Liver (tissue), 3 donors: ENCODE results near the gene FNBP1.

Experiments used
- EGR1 ChIP-seq, 2 donors: IDR thresholded peaks; 2 replicates each; pipeline ENCODE4 v1.6.1; 2016 to 2018; ENCODE audit warnings: antibody characterized with exemption in 2 of 2, low read depth in 2 of 2
- FOXA1 ChIP-seq: IDR thresholded peaks from 2 replicates; pipeline ENCODE4 v1.6.1; 2016; ENCODE audit warnings: antibody characterized with exemption
- HNF4A ChIP-seq, 2 donors: conservative IDR thresholded peaks; 2 replicates each; pipeline ENCODE4 v1.6.1; 2016; ENCODE audit warnings: antibody characterized with exemption in 2 of 2, mild to moderate bottlenecking in 2 of 2
- HNF4G ChIP-seq: IDR thresholded peaks from 2 replicates; pipeline ENCODE4 v1.6.1; 2016; ENCODE audit warnings: antibody characterized with exemption
- JUND ChIP-seq, 2 donors: IDR thresholded peaks; 2 replicates each; pipeline ENCODE4 v1.6.1; 2016; ENCODE audit warnings: antibody characterized with exemption in 2 of 2
- RAD21 ChIP-seq, 2 donors: IDR thresholded peaks; 2 replicates each; pipeline ENCODE4 v1.6.1; 2016; ENCODE audit warnings: antibody characterized with exemption in 2 of 2, mild to moderate bottlenecking in 2 of 2
- SP1 ChIP-seq: IDR thresholded peaks from 2 replicates; pipeline ENCODE4 v1.6.1; 2018; ENCODE audit warnings: antibody characterized with exemption, mild to moderate bottlenecking
- TAF1 ChIP-seq: conservative IDR thresholded peaks from 2 replicates; pipeline ENCODE4 v1.6.1; 2016; ENCODE audit warnings: antibody characterized with exemption, mild to moderate bottlenecking
- YY1 ChIP-seq: IDR thresholded peaks from 2 replicates; pipeline ENCODE4 v1.6.1; 2016; ENCODE audit warnings: antibody characterized with exemption, mild to moderate bottlenecking
- TF ChIP-seq, protein P1 (sequence below): fragments of 150-350 bp; IDR thresholded peaks from 2 replicates; pipeline ENCODE4 v1.5.1; 2017; ENCODE audit warnings: improper control_type of control experiment, low read depth, low read length; ENCODE audit not compliant: missing input control
- TF ChIP-seq, protein P2 (sequence below): IDR thresholded peaks from 2 replicates; pipeline ENCODE4 v1.6.1; 2016; ENCODE audit warnings: antibody characterized with exemption
- TF ChIP-seq, protein P3 (sequence below): IDR thresholded peaks from 2 replicates; pipeline ENCODE4 v1.6.1; 2016; ENCODE audit warnings: antibody characterized with exemption
- TF ChIP-seq, protein P4 (sequence below): IDR thresholded peaks from 2 replicates; pipeline ENCODE4 v1.6.1; 2016; ENCODE audit warnings: antibody characterized with exemption, mild to moderate bottlenecking
- donor health status: healthy.
- donor health status: healthy.

DNA sequence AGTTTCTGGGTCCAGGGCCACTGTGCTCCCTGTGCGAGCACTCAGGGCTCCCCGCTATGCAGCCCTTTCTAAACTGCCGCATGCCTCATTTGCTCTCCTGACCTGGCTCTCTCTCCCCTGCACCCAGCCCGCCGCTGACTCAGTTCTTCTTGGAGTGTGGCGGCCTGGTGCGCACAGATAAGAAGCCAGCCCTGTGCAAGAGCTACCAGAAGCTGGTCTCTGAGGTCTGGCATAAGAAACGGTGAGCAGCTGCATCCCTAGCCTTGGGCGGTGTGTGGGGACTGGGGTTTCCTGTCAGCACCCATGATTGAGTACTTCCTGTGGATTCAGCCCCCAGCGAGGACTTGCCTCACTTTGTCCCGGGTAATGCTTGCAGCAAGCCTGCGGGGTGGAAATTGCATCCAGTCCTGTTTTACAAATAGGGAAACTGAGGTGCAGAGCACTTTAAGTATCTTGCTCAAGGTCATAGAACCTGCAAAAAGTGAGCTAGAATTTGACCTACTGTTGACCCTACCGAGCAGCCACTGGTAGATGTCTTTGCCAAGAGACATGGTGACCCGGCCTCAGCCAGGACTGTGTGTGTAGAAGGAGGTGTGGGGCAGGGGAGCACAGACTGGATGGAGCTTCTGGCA is 179.8 kb downstream of the FNBP1 start:
- TF ChIP-seq, protein P1, sequence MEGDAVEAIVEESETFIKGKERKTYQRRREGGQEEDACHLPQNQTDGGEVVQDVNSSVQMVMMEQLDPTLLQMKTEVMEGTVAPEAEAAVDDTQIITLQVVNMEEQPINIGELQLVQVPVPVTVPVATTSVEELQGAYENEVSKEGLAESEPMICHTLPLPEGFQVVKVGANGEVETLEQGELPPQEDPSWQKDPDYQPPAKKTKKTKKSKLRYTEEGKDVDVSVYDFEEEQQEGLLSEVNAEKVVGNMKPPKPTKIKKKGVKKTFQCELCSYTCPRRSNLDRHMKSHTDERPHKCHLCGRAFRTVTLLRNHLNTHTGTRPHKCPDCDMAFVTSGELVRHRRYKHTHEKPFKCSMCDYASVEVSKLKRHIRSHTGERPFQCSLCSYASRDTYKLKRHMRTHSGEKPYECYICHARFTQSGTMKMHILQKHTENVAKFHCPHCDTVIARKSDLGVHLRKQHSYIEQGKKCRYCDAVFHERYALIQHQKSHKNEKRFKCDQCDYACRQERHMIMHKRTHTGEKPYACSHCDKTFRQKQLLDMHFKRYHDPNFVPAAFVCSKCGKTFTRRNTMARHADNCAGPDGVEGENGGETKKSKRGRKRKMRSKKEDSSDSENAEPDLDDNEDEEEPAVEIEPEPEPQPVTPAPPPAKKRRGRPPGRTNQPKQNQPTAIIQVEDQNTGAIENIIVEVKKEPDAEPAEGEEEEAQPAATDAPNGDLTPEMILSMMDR, result no peak
- TF ChIP-seq, protein P2, sequence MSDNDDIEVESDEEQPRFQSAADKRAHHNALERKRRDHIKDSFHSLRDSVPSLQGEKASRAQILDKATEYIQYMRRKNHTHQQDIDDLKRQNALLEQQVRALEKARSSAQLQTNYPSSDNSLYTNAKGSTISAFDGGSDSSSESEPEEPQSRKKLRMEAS, result no peak
- no peak for TF ChIP-seq SP1
- TF ChIP-seq, protein P3, sequence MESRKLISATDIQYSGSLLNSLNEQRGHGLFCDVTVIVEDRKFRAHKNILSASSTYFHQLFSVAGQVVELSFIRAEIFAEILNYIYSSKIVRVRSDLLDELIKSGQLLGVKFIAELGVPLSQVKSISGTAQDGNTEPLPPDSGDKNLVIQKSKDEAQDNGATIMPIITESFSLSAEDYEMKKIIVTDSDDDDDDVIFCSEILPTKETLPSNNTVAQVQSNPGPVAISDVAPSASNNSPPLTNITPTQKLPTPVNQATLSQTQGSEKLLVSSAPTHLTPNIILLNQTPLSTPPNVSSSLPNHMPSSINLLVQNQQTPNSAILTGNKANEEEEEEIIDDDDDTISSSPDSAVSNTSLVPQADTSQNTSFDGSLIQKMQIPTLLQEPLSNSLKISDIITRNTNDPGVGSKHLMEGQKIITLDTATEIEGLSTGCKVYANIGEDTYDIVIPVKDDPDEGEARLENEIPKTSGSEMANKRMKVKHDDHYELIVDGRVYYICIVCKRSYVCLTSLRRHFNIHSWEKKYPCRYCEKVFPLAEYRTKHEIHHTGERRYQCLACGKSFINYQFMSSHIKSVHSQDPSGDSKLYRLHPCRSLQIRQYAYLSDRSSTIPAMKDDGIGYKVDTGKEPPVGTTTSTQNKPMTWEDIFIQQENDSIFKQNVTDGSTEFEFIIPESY, result no peak
- TF ChIP-seq HNF4A (conservative IDR thresholded peaks at IDR 0.05), result no peak
- TF ChIP-seq HNF4G, result no peak
- no peak for TF ChIP-seq YY1
- TF ChIP-seq FOXA1, result no peak
- no peak for TF ChIP-seq TAF1
- TF ChIP-seq RAD21 (IDR thresholded peaks at IDR 0.05), result no peak
- no peak for TF ChIP-seq EGR1 (IDR thresholded peaks at IDR 0.05; ENCODE audit: low read depth in 2 of 2)
- TF ChIP-seq, protein P4, sequence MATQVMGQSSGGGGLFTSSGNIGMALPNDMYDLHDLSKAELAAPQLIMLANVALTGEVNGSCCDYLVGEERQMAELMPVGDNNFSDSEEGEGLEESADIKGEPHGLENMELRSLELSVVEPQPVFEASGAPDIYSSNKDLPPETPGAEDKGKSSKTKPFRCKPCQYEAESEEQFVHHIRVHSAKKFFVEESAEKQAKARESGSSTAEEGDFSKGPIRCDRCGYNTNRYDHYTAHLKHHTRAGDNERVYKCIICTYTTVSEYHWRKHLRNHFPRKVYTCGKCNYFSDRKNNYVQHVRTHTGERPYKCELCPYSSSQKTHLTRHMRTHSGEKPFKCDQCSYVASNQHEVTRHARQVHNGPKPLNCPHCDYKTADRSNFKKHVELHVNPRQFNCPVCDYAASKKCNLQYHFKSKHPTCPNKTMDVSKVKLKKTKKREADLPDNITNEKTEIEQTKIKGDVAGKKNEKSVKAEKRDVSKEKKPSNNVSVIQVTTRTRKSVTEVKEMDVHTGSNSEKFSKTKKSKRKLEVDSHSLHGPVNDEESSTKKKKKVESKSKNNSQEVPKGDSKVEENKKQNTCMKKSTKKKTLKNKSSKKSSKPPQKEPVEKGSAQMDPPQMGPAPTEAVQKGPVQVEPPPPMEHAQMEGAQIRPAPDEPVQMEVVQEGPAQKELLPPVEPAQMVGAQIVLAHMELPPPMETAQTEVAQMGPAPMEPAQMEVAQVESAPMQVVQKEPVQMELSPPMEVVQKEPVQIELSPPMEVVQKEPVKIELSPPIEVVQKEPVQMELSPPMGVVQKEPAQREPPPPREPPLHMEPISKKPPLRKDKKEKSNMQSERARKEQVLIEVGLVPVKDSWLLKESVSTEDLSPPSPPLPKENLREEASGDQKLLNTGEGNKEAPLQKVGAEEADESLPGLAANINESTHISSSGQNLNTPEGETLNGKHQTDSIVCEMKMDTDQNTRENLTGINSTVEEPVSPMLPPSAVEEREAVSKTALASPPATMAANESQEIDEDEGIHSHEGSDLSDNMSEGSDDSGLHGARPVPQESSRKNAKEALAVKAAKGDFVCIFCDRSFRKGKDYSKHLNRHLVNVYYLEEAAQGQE, result no peak
- no peak for TF ChIP-seq JUND (IDR thresholded peaks at IDR 0.05)
